ENCODE results near the gene PATZ1. TPM values are rescaled to one million over a fixed set of nuclear protein-coding genes. Genes with fewer than 3 reads are reported as not detected.

The PATZ1 gene
- total and polyA plus RNA-seq, 2 of the 8 experiments (the other 6 are each of a cell fraction or from before 2014, with no cell fraction given), result 62.1 to 70.9 TPM

DNA sequence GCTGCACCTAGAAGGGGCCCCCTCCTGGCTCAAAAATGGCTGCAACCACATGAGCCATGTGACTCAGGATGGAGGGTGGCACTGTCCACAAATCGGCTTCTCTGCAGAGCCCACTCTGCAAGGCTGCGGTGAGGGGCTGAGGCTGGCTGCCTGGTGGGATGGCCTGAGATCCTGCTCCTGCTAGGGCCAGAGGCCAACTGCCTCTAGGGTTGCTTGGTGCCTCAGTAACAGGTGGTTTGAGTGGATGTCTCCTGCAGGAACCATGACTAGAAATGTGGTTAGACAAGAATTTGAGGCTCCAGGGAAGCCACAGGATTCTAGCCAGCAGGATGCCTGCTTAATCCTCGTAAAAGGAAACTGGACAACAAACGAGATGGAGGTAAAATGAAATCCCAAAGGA is 17.1 kb downstream of the PATZ1 start:
- 87% methylated on average over 4 of the region's 4 CpGs; no CpG with 5 or more reads in 1 of the 2 experiments for WGBS, 2 experiments (ENCODE audit: extremely low coverage in 1 of 2, insufficient coverage in 1 of 2, insufficient read length in 1 of 2, insufficient replicate concordance in 2 of 2, low coverage in 1 of 2, low lambda C conversion rate in 2 of 2, missing lambda C conversion rate in 1 of 2)
- no peak for FAIRE-seq
- DNase-seq (ENCODE audit: low read depth in 1 of 2, low spot score in 2 of 2), result no peak
- TF ChIP-seq EGR1 (IDR thresholded peaks at IDR 0.05; ENCODE audit: borderline replicate concordance, low read depth, low read length) (no peak), SIN3A (conservative IDR thresholded peaks at IDR 0.05 in 1 of 2, IDR thresholded peaks at IDR 0.05 in 1 of 2; ENCODE audit: low read depth in 1 of 2, low read length in 2 of 2) (no peak), CHD1 (IDR thresholded peaks at IDR 0.05; ENCODE audit: low read depth, low read length) (no peak), TCF12 (IDR thresholded peaks at IDR 0.05; ENCODE audit: low read depth, low read length) (no peak), SP4 (IDR thresholded peaks at IDR 0.05; ENCODE audit: low read length) (no peak), ZNF274 (IDR thresholded peaks at IDR 0.05; ENCODE audit: borderline replicate concordance, extremely low read depth, low read length) (no peak), CREB1 (IDR thresholded peaks at IDR 0.05) (no peak), POLR2AphosphoS5 (IDR thresholded peaks at IDR 0.05; ENCODE audit: low read depth, low read length) (no peak), TEAD4 (IDR thresholded peaks at IDR 0.05; ENCODE audit: low read depth, low read length) (no peak), SAP30 (IDR thresholded peaks at IDR 0.05; ENCODE audit: insufficient read depth, insufficient replicate concordance, low read length) (no peak), EP300 (IDR thresholded peaks at IDR 0.05; ENCODE audit: borderline replicate concordance in 1 of 2, low read depth in 2 of 2, low read length in 2 of 2) (no peak)
- TF ChIP-seq, protein P1, sequence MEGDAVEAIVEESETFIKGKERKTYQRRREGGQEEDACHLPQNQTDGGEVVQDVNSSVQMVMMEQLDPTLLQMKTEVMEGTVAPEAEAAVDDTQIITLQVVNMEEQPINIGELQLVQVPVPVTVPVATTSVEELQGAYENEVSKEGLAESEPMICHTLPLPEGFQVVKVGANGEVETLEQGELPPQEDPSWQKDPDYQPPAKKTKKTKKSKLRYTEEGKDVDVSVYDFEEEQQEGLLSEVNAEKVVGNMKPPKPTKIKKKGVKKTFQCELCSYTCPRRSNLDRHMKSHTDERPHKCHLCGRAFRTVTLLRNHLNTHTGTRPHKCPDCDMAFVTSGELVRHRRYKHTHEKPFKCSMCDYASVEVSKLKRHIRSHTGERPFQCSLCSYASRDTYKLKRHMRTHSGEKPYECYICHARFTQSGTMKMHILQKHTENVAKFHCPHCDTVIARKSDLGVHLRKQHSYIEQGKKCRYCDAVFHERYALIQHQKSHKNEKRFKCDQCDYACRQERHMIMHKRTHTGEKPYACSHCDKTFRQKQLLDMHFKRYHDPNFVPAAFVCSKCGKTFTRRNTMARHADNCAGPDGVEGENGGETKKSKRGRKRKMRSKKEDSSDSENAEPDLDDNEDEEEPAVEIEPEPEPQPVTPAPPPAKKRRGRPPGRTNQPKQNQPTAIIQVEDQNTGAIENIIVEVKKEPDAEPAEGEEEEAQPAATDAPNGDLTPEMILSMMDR (IDR thresholded peaks at IDR 0.05; ENCODE audit: control extremely low read depth in 1 of 3, insufficient read depth in 1 of 3, low read depth in 1 of 3, low read length in 3 of 3), result no peak

More for the DNA sequence above, 17.1 kb downstream of the PATZ1 start:
- H3K4ac ChIP-seq (replicated peaks; ENCODE audit: insufficient read length, low read depth, low read length), result no peak overlapping the region
- no peak overlapping the region for H2BK20ac ChIP-seq (ENCODE audit: low read length)
- H3K23ac ChIP-seq (ENCODE audit: insufficient read length), result no peak overlapping the region
- H3K79me1 ChIP-seq (ENCODE audit: low read depth, low read length), result peaks cover 12% of the 10 kb centered on the region
- H3K4me1 ChIP-seq (replicated peaks in 1 of 4; ENCODE audit: control insufficient read depth in 3 of 4, insufficient read depth in 4 of 4, low read length in 3 of 4), result no peaks in the 10 kb centered on the region; a peak in 1 of 7 replicates
- no peak overlapping the region for H3K4me3 ChIP-seq (ENCODE audit: extremely low read depth in 1 of 4, insufficient read depth in 2 of 4, low read depth in 3 of 4, low read length in 4 of 4)
- ChIA-PET CTCF (ENCODE audit: partially characterized antibody) (no interaction called here), POLR2A (ENCODE audit: partially characterized antibody) (interaction anchor here (10.7 kb wide), 1 partner anchor 12 kb away, joined by 116 read pairs; no protein-coding TSS in a partner anchor)
- no peak overlapping the region for H3K4me2 ChIP-seq (ENCODE audit: insufficient read depth in 1 of 2, low read depth in 2 of 2, low read length in 2 of 2)
- H3K56ac ChIP-seq (replicated peaks; ENCODE audit: insufficient read length, low read depth, low read length), result no peak overlapping the region
- no peaks in the 10 kb centered on the region for H3K9me3 ChIP-seq (ENCODE audit: insufficient read depth in 2 of 2, low read depth in 1 of 2, low read length in 1 of 2)
- H3K14ac ChIP-seq (ENCODE audit: insufficient read length), result no peak overlapping the region
- H3K23me2 ChIP-seq (ENCODE audit: low read depth, low read length), result no peaks in the 10 kb centered on the region
- H3K9ac ChIP-seq (replicated peaks in 1 of 4; ENCODE audit: extremely low read depth in 1 of 4, low read depth in 3 of 4, low read length in 3 of 4), result no peak overlapping the region
- H3K36me3 ChIP-seq (ENCODE audit: control insufficient read depth in 2 of 4, insufficient read depth in 4 of 4, low read length in 3 of 4), result peaks cover 51 to 78% (median 66%) of the 10 kb centered on the region in 4 experiments
- H3K27ac ChIP-seq (ENCODE audit: low read depth, low read length), result no peak overlapping the region
- H4K20me1 ChIP-seq (replicated peaks in 1 of 2; ENCODE audit: control insufficient read depth in 1 of 2, insufficient read depth in 2 of 2, low read length in 2 of 2), result peaks cover 6 to 24% of the 10 kb centered on the region in 2 experiments
- H2AK5ac ChIP-seq (ENCODE audit: low read depth, low read length), result no peak overlapping the region
- peaks cover 0 to 30% of the 10 kb centered on the region in 2 experiments; a peak in 2 of 4 replicates for H3K79me2 ChIP-seq (ENCODE audit: control insufficient read depth in 1 of 2, insufficient read depth in 2 of 2, low read length in 2 of 2)
- H3K27me3 ChIP-seq (replicated peaks in 1 of 4; ENCODE audit: control insufficient read depth in 3 of 4, extremely low read depth in 1 of 4, insufficient read depth in 3 of 4, low read length in 3 of 4), result no peaks in the 10 kb centered on the region
- no peak overlapping the region for H4K91ac ChIP-seq (replicated peaks; ENCODE audit: insufficient read length, low read length)
- no peak overlapping the region for H4K5ac ChIP-seq (ENCODE audit: insufficient read length, low read depth, low read length)
- H3K18ac ChIP-seq (ENCODE audit: extremely low read depth, low read length), result no peak overlapping the region
- H4K8ac ChIP-seq (ENCODE audit: extremely low read depth, insufficient read depth, low read length), result no peak overlapping the region
- H2BK12ac ChIP-seq (ENCODE audit: low read depth, low read length), result no peak overlapping the region
- no peak overlapping the region for H2BK5ac ChIP-seq (ENCODE audit: low read depth, low read length)
- H2BK15ac ChIP-seq (ENCODE audit: low read length), result no peak overlapping the region
- no peak overlapping the region for H2BK120ac ChIP-seq (replicated peaks; ENCODE audit: low read depth, low read length)
- H2AFZ ChIP-seq (ENCODE audit: low read length), result no peak overlapping the region
